ENCODE data around the gene TOMM6.
"Not testable (repeated sequence)": the region's sequence is repeated elsewhere in the genome, so short reads cannot be mapped to it uniquely, and the experiment has no call there.

TOMM6 gene

GRCh38 chr6:41763470-41763869 is 24.0 kb upstream of the TOMM6 start:
- DNase-seq (ENCODE audit: low read depth in 3 of 3), result no peak

DNA sequence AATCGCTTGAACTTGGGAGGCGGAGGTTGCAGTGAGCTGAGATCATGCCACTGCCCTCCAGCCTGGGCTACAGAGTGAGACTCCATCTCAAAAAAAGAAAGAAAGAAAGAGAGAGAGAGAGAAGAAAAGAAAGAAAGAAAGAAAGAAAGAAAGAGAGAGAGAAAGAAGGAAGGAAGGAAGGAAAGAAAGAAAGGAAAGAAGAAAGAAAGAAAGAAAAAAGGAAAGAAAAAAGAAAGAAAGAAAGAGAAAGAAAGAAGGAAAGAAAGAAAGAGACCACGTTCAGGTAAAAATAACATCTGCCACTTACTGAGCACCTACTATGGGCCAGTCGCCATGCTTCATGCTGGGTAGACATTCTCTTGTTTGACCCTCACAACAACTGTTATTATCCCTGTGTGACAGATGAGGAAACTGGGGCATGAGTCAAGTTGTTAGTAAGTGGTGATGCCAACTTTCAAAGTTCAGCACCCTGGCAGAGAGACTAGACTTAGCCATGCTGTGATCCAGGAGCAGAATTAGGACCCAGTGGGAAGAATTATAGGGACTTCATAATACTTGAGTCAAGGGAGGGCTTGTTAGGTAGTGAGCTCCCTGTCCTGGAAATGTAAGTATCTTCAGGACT is 21.3 kb upstream of the TOMM6 start:
- DNase-seq (ENCODE audit: low read depth in 3 of 3), result not testable (repeated sequence)

DNA sequence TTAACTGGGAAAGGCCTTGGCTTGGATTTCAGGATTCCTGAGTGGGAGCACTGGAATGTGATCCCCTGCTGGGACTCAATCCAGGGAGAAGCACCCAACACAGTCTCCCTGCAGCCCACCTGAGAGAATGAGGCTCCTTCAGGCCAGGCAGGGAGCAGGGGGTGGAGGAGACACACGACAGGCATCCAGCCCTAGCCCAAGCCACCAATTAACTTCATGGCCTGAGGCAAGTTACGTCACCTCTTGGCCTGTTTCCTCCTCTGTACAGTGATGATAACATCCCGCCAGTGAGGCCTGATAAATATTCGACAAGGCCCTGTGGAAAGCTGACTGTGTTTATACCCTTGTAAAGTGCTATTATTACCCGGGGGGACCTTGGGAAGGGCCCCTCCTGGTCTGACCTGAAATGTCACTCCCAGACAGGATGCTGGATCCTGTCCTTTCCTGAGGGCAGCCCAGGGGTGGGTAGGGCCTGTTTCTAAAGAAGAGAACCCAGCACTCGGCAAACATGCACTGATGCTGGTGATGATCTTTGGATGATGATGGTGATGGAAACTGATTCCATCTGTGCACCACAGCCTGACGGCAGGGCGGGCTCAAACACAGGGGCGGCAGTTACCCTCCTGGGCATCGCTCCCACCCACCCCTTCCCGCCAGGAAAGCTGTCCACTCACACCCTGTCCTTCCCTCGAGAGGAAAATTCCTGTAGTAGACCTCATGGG is 20.2 kb upstream of the TOMM6 start:
- no peak for DNase-seq (ENCODE audit: low read depth in 3 of 3)

DNA sequence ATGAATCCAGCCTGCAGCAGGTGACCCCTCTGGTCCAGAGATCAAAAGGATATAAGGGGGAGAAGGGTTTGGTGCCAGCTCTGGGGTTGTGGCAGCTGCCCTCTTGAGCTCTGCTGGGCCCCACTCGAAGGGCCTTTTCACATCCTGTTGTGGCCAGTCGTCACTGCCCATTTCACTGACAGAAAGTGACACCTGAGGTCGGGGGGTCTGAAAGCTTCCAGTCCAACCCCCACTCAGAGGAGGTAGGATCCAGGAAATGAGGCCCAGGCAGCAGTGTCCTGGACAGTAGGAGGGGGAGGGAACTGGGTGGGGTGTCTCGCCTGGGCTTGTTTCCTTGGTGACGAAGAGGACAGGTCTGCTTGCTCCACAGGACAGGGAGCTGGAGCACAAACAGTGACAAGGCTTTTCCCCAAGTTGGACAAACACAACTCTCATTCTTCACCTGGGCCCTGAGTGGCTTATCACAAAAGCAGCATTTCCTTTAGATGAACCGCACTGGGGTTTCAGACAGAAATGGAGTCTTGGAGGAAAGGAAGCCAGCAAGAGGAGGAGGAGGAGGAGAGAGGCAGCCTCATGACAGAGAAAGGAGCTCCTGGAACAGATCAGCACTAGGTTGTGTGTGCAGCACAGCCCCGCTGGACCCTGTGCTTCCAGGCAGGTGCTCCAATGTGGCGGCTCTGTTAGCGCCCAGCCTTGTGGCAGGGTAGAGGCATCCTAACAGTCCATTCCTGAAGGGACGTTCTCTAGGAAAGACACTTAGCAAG is 18.8 kb upstream of the TOMM6 start:
- DNase-seq (ENCODE audit: low read depth in 3 of 3), result no peak

DNA sequence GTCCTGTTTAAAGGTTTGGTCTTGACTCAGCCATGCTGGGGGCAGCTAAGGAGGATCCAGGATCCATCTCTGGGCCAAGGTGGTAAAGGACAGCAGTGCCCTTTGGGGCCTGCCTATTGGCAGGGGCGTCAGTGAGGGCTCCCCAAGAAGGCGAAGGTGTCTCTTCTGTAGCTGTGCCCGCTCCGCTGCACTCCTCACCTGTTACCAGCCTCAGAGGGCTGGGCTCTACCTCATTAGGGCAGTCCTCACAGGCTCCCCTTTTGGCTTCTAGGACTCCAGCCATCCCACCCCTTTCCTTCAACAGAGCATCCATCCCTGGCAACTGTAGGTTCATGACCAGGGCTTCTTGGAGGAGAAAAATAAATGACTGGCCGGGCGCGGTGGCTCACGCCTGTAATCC is 18.1 kb upstream of the TOMM6 start:
- no peak for DNase-seq (ENCODE audit: low read depth in 3 of 3)

DNA sequence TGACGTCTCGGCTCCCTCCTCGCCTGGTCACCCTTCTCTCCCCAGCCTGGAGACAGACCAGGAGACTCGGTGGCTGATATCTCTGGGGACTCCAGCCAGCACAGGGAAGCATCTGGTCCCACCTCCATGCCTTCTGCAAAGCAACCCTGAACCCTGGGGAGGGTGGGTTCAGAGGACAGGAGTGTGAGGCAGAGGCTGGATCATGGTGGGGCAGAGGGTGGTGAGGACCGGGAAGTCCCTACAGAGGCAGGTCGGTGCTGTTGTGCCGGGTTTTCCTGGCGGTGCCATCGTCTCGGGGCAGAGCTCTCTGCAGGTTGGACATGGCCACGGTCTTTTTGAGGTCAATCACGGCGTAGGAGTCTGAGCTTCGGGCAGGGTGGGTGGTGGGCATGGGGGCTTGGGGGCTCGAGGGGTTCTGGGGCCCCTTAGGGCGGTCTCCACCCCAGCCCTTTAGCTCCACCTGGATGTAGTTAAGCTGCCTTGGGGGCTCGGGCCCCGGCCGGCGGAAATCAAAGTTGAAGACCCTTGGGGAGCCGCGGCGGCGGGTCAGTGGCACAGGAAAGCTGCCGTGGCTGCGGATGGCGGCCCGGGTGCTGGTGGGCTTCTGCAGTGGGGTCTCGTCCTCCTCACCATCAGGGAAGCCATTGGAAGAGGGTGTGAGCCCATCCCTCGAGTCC is 17.0 kb upstream of the TOMM6 start:
- DNase-seq (ENCODE audit: low read depth in 3 of 3), result no peak

DNA sequence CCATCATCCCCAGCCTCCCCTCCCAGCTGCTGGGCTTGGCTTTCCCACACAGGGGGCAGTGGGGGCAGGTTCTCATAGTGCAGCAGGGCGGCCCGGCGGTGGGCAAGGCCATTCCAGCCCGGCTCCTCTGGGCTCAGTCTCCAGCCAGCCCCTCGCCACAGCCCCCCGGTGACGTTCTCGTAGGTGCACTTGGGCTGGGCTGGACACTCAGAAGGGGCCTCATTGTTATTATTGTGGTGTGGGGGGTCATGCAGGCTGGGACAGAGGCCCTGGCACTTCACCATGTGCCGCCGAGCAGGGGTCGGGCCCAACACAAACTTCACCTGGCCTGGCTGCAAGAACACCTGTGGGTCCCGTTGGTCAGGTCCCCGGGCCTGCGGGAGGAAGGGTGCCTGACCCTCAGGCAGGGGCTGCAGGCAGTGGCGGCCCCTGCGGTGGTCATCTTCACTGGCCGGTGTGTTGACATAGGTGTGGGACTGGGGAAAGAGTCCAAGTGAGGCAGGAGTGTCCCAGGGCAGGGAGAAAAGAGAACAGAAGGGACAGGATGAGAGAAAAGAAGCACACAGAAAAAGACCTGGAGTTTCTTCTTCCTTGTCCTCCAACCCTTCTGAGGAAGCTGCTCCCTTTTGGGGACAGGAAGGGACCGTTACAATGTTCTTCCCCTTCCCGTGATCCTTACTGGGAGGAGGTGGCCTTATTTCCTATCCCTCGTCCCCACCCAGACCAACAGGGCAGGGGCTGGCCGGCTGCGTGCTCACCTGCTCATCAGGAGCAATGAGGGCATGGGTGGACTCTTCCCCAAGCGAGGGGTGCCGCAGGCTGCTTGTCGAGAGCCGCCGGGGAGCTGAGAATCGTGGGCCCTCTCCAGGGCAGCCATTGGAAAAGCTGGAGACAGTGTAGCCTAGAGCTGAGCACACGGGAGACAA is 16.2 kb upstream of the TOMM6 start:
- DNase-seq (ENCODE audit: low read depth in 3 of 3), result no peak

DNA sequence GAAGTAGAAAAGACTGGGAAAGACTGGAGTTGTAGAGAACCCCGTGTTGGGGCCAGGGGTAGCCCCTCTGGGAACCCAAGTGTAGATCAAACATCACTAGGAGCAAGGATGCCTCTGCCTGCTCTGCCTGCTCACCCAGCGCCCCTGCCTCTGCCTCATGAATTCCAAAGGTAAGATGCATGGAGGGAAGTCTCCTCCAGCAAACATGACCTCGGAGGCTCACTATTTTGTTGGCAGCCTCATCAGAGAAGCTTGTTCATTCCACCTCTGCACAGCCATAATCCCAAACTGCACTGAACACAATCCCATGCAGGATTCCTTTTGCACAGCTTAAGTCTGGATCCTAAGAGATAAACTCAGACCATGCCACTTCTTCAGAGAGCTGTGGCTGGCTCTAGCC is 12.7 kb upstream of the TOMM6 start:
- DNase-seq (ENCODE audit: low read depth in 3 of 3), result no peak

DNA sequence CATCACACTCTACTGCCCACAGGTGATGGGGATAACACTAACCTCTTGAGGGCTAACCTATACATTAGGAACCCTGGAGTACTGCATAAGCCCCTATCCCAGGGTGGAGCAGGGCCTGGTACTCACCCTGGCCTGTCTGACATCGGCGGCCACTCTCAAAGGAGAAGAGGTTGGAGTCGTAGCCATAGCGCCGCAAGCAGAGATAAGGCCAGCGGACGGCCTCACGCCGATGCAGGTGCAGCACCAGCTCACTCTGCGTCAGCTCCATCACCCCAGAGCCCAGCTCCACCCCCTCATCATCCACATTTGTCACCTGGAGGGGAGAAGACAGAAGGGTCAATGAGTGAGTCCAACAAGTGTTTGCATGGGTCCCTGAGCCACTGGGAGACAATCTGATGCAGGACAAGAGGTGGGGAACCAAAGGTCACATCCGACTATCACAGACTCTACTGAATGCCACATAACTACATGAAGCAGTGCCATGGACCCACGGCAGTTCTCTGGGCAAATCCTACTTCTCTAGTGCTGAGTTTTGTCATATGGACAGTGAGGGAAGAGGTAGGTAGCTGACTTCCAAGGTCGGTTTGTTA is 12.1 kb upstream of the TOMM6 start:
- no peak for DNase-seq (ENCODE audit: low read depth in 3 of 3)

DNA sequence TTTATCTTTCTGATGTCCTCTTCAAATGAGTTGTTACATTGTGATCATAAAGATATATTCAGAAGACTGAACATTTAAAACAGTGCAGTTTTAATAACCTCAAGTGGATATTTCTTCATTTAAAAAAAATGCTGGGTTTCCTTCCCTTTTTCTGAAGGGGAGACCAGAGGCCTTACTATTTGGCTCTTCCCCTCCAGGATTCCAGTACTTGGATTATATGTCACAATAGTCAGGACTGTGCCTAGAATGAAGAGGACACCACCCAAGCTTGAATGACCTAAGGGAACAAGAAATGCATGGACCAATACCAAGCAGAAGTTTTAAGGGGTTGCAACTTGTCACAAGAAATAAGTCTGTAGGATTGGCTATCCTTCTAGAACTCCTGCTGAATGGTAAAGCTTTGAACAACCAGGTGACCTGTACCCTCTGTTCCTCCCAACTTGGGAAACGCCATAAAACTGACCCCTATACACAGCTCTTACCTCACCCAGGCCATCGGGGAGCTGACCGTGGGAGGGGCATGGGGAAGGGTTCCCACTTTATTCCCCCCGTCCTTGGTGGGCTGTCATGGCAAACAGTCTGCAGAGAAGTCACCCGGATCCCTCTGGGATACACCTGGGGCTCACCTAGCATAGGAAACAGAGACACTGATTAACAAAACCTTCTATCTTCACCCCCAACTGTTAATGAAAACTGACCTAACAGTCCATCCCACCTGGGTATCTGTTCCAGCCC is 9.8 kb upstream of the TOMM6 start:
- no peak for DNase-seq (ENCODE audit: low read depth in 3 of 3)

DNA sequence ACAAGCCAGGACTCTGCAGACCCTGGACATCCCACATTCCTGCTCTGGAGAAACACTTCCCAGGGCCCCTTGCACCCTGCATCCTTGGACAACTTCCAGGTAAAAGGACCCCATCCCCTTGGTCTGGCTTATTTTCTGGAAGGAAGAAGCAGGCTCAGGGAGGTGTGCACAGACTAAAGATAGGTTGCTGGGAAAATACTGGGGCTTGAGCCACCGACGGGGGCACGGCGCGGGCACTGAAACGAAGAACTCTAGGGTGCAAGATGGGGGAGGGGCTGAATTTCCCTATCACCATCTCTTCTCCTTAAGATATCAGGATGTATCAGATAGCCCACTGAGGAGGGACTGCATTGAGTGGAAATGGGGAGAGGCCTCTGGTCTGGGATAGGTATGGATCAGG is 8.6 kb upstream of the TOMM6 start:
- DNase-seq (ENCODE audit: low read depth in 3 of 3), result no peak

DNA sequence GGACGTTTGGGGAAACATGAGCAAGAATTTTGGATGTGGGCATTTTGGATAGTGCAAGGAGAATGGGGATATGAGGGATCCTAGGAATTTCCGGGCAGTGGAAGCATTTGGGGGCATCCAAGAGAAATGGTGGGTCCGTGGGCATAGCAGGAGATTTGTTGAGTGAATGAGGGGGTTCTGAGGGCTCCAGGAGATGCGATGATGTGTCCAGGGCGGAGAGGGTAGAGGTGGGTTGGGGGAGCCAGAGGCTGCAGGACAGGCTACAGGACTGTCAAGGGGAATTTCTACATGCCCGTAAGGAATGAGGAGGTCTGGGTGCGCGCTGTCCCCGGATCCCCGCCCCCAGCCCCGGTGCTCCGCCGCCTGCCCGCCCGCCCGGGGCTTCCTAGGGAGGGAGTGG is 8.2 kb upstream of the TOMM6 start:
- no peak for DNase-seq (ENCODE audit: low read depth in 3 of 3)

- peak; percentile 99 to 100 (median 99) for DNase-seq (ENCODE audit: low read depth in 3 of 3)
Measured at GRCh38 chr6:41779788-41780550, 7.5 kb upstream of the TOMM6 start, which contains the start of gene FRS3. FRS3 (minus strand) TSS chr6:41779900; CDS start chr6:41776987, 2,913 bp downstream.

GRCh38 chr6:41780551-41781365 is 6.7 kb upstream of the TOMM6 start, which contains the start of gene PRICKLE4:
PRICKLE4 (plus strand) TSS chr6:41780782; CDS start chr6:41783474, 2,692 bp downstream.
- DNase-seq (ENCODE audit: low read depth in 3 of 3), result no peak

- DNase-seq (ENCODE audit: low read depth in 3 of 3), result no peak
Measured at GRCh38 chr6:41781366-41781730, 6.1 kb upstream of the TOMM6 start.

DNA sequence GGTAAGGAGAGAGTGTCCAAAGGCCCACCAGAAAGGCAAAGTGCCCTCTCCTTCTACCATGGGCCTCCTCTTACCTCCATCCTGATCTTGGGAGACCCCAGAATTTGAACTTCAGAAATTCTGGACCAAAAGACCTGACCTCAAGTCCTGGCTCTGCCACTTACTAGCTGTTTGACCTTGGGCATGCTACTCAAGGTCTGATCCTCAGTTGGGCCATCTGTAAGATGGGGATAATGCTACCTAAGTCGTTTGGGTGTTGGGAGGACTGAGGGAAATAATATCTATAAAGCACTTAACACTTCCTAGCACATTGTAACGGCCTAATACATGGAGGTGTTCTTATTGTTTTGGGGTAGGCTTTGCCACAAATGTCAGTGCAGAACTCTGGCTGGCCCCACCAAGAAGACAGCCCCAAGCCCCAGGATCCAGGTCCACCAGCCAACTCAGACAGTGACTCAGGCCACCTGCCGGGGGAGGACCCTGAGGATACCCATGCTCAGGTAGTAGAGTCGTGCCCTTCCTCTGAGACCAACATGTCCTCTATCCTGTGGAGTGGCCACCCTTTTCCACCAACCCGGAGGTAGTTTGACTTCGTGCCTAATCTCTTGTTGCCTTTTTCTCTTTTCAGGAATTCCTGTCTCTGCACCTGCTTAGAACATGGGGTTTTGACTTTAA is 4.3 kb upstream of the TOMM6 start:
- no peak for DNase-seq (ENCODE audit: low read depth in 3 of 3)

- no peak for DNase-seq (ENCODE audit: low read depth in 3 of 3)
Measured at GRCh38 chr6:41784581-41785171, 2.8 kb upstream of the TOMM6 start.
